ENCODE data around the gene NEUROD2. TPM values are rescaled to one million over a fixed set of nuclear protein-coding genes. Genes with fewer than 3 reads are reported as not detected.

The NEUROD2 gene
- total and polyA plus RNA-seq, 2 of the 13 experiments (the other 11 are each of a cell fraction or from before 2014, with no cell fraction given): not detected

GRCh38 chr17:39617446-39618245 lies 9.9 kb upstream of the NEUROD2 start (continued):
- TF ChIP-seq MLXIP (CRISPR knock-in tag; IDR thresholded peaks at IDR 0.05; ENCODE audit: borderline replicate concordance) (no peak), ZMYM2 (CRISPR knock-in tag; IDR thresholded peaks at IDR 0.05) (no peak), HNRNPK (IDR thresholded peaks at IDR 0.05; ENCODE audit: low read depth, low read length, poor library complexity, severe bottlenecking) (no peak), RAD21 (CRISPR knock-in tag; IDR thresholded peaks at IDR 0.05) (no peak), LCORL (IDR thresholded peaks at IDR 0.05) (no peak), LCORL (CRISPR knock-in tag; IDR thresholded peaks at IDR 0.05) (no peak), IRF2 (CRISPR knock-in tag; IDR thresholded peaks at IDR 0.05) (no peak), MTERF4 (CRISPR knock-in tag; IDR thresholded peaks at IDR 0.05) (no peak), RERE (CRISPR knock-in tag; IDR thresholded peaks at IDR 0.05; ENCODE audit: low read depth) (no peak), KAT8 (CRISPR knock-in tag; IDR thresholded peaks at IDR 0.05) (no peak), ZNF142 (CRISPR knock-in tag; IDR thresholded peaks at IDR 0.05) (no peak), MIXL1 (CRISPR knock-in tag; IDR thresholded peaks at IDR 0.05) (no peak), ZNF629 (CRISPR knock-in tag; conservative IDR thresholded peaks at IDR 0.05) (peak; percentile 60), MAFK (conservative IDR thresholded peaks at IDR 0.05 in 1 of 2, IDR thresholded peaks at IDR 0.05 in 1 of 2; ENCODE audit: low read length in 2 of 2) (no peak)

Measured in HepG2 (cell line).